ENCODE data around the gene RXRG. TPM values are rescaled to one million over a fixed set of nuclear protein-coding genes. Genes with fewer than 3 reads are reported as not detected.

RXRG gene
- total and polyA plus RNA-seq, 8 donors = 0.32 to 10.4 (median 1.3) TPM

GRCh38 chr1:165418195-165418594 lies 26.7 kb downstream of the RXRG start:
- ATAC-seq (no peak), DNase-seq (no peak), FAIRE-seq (no peak)
- TF ChIP-seq CTCF (IDR thresholded peaks at IDR 0.05) = no peak
- no peaks in the 10 kb centered on the region for H3K4me1 ChIP-seq
- H3K4me3 ChIP-seq = no peak overlapping the region
- H3K27ac ChIP-seq = no peak overlapping the region
- no peaks in the 10 kb centered on the region for H3K9me3 ChIP-seq
- intact Hi-C loops (cut with DNase I) = no loop called here
- no peaks in the 10 kb centered on the region for H3K36me3 ChIP-seq
- H3K27me3 ChIP-seq = no peaks in the 10 kb centered on the region

- TF ChIP-seq CTCF (IDR thresholded peaks at IDR 0.05) = no peak
- no peak for DNase-seq
- no peak for FAIRE-seq
- H3K36me3 ChIP-seq = no peaks in the 10 kb centered on the region
- no peaks in the 10 kb centered on the region for H3K4me1 ChIP-seq
- no peak overlapping the region for H3K27ac ChIP-seq
- no peak overlapping the region for H3K4me3 ChIP-seq
- no peak for ATAC-seq
- WGBS, 2 donors = 69 to 76% methylated on average over 11 of the region's 11 CpGs
- H3K9me3 ChIP-seq = no peaks in the 10 kb centered on the region
- intact Hi-C loops (cut with DNase I) = no loop called here
- H3K27me3 ChIP-seq = no peaks in the 10 kb centered on the region
These were observed 28.1 kb downstream of the RXRG start for GRCh38 chr1:165416876-165417275.

GRCh38 chr1:165415068-165415467 lies 29.9 kb downstream of the RXRG start:
- ATAC-seq = no peak
- no peak for FAIRE-seq
- TF ChIP-seq CTCF (IDR thresholded peaks at IDR 0.05) = no peak
- no peaks in the 10 kb centered on the region for H3K4me1 ChIP-seq
- no peak overlapping the region for H3K4me3 ChIP-seq
- H3K36me3 ChIP-seq = no peaks in the 10 kb centered on the region
- DNase-seq = no peak
- H3K27me3 ChIP-seq = no peaks in the 10 kb centered on the region
- intact Hi-C loops (cut with DNase I) = no loop called here
- no peak overlapping the region for H3K27ac ChIP-seq
- 69 to 88% methylated on average over 1 of the region's 1 CpG for WGBS, 2 donors
- no peaks in the 10 kb centered on the region for H3K9me3 ChIP-seq

GRCh38 chr1:165414620-165415019 lies 30.3 kb downstream of the RXRG start:
- WGBS, 2 donors = 81 to 85% methylated on average over 3 of the region's 3 CpGs
- no peaks in the 10 kb centered on the region for H3K4me1 ChIP-seq
- intact Hi-C loops (cut with DNase I) = no loop called here
- ATAC-seq (no peak), FAIRE-seq (no peak), DNase-seq (no peak)
- TF ChIP-seq CTCF (IDR thresholded peaks at IDR 0.05) = no peak
- no peaks in the 10 kb centered on the region for H3K27me3 ChIP-seq
- H3K36me3 ChIP-seq = no peaks in the 10 kb centered on the region
- no peak overlapping the region for H3K4me3 ChIP-seq
- H3K27ac ChIP-seq = no peak overlapping the region
- no peaks in the 10 kb centered on the region for H3K9me3 ChIP-seq

- no peak overlapping the region for H3K4me3 ChIP-seq
- no peak overlapping the region for H3K27ac ChIP-seq
- no peaks in the 10 kb centered on the region for H3K27me3 ChIP-seq
- WGBS, 2 donors = 38 to 39% methylated on average over 2 of the region's 2 CpGs
- no peak for TF ChIP-seq CTCF (IDR thresholded peaks at IDR 0.05)
- H3K4me1 ChIP-seq = no peaks in the 10 kb centered on the region
- ATAC-seq = no peak
- DNase-seq = no peak
- no peak for FAIRE-seq
- intact Hi-C loops (cut with DNase I) = no loop called here
- H3K9me3 ChIP-seq = no peaks in the 10 kb centered on the region
- H3K36me3 ChIP-seq = no peaks in the 10 kb centered on the region
These were observed 33.5 kb downstream of the RXRG start for GRCh38 chr1:165411396-165411795.

Measured in pancreas (tissue), 10 donors.